ENCODE data around the gene SYT3.
"Not testable (repeated sequence)": the region's sequence is repeated elsewhere in the genome, so short reads cannot be mapped to it uniquely, and the experiment has no call there.

Gene SYT3

GRCh38 chr19:50607874-50608785 is 31.6 kb downstream of the SYT3 start:
- peak; percentile 98 for DNase-seq (ENCODE audit: extremely low spot score)
- POLR2A ChIA-PET: interaction anchor here (0.6 to 1.0 kb wide), 4 partner anchors 18 to 129 kb away, joined by 3 to 4 read pairs (median 4); no protein-coding TSS in a partner anchor
- CTCF ChIA-PET: interaction anchor here (0.7 to 0.9 kb wide), 2 partner anchors 10 to 52 kb away, joined by 3 to 4 read pairs; no protein-coding TSS in a partner anchor
- TF ChIP-seq ARNT (IDR thresholded peaks at IDR 0.05) (no peak), HDGF (IDR thresholded peaks at IDR 0.05; ENCODE audit: borderline replicate concordance) (no peak), SP1 (IDR thresholded peaks at IDR 0.05) (no peak), LEF1 (IDR thresholded peaks at IDR 0.05; ENCODE audit: borderline replicate concordance) (no peak), L3MBTL2 (conservative IDR thresholded peaks at IDR 0.05) (peak; percentile 92), FOXK2 (IDR thresholded peaks at IDR 0.05) (no peak), ZNF384 (IDR thresholded peaks at IDR 0.05) (peak; percentile 88), TARDBP (IDR thresholded peaks at IDR 0.05) (no peak)

- TF ChIP-seq FOXK2 (IDR thresholded peaks at IDR 0.05) (no peak), SUZ12 (IDR thresholded peaks at IDR 0.05) (no peak), BHLHE40 (IDR thresholded peaks at IDR 0.05; ENCODE audit: borderline replicate concordance) (no peak), CTBP1 (IDR thresholded peaks at IDR 0.05; ENCODE audit: borderline replicate concordance) (no peak), FOXA1 (IDR thresholded peaks at IDR 0.05) (no peak), ZNF384 (IDR thresholded peaks at IDR 0.05) (no peak), HDGF (IDR thresholded peaks at IDR 0.05; ENCODE audit: borderline replicate concordance) (no peak), TARDBP (IDR thresholded peaks at IDR 0.05) (no peak), L3MBTL2 (conservative IDR thresholded peaks at IDR 0.05) (no peak), FOXM1 (IDR thresholded peaks at IDR 0.05; ENCODE audit: borderline replicate concordance) (no peak), NFRKB (IDR thresholded peaks at IDR 0.05) (no peak)
- ChIA-PET POLR2A (interaction anchor here (0.6 to 1.0 kb wide), 4 partner anchors 17 to 128 kb away, joined by 3 to 4 read pairs (median 4); no protein-coding TSS in a partner anchor), CTCF (interaction anchor here (0.7 kb wide), 1 partner anchor 52 kb away, joined by 3 read pairs; no protein-coding TSS in a partner anchor)
- DNase-seq (ENCODE audit: extremely low spot score): no peak
Measured at GRCh38 chr19:50607388-50607787, 32.3 kb downstream of the SYT3 start.

- CTCF ChIA-PET: interaction anchor here (0.5 kb wide), 1 partner anchor 43 kb away, joined by 4 read pairs; no protein-coding TSS in a partner anchor
- DNase-seq (ENCODE audit: extremely low spot score): not testable (repeated sequence)
Measured at GRCh38 chr19:50606059-50606836, 33.4 kb downstream of the SYT3 start.

DNA sequence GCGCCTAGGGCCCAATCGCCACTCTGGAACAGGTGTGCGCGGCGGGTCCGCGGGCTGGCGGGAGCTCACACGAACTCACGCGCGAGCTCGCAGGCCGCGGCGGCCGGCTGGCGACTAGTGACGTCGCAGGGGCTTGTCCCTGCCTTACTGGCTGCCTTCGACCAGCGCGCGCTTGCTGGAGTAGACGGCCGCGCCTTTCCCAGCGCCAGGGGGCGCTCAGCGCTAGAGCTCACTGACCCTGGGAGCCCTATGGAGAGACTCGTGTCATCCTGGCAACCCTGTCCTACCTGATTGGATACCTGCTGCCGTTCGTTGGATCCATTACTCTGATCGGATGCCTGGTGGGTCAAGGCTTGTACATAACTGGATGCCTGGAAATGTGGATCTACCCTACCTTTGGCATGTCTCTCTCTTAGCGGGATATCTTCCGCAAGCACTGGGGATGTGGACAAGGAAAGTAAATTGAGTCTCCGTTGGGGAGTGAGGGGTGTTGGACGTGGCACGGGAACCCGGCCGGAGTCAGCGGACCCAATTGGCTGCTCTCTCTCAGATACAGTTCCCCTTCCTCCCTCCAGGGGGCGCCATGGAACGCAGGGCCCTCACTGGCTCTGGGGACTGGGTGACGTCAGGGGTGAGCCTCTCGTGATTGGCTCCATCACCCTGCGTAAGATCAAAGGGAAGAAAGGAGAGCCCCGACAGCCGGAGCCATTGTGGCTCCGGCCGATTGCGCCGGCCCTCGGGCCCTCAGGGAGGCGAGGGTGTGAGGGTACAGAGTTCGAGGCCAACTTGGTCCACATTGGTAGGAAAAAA is 35.2 kb downstream of the SYT3 start:
- DNase-seq (ENCODE audit: extremely low spot score): not testable (repeated sequence)

More at GRCh38 chr19:50606059-50606836, 33.4 kb downstream of the SYT3 start:
- TF ChIP-seq L3MBTL2 (conservative IDR thresholded peaks at IDR 0.05): 0 out of 2 replicates have a peak, but pooled peaks have one; percentile 16
- POLR2A ChIA-PET: not testable (repeated sequence)

GRCh38 chr19:50602935-50603334 is 36.7 kb downstream of the SYT3 start:
- ChIA-PET CTCF (no interaction called here), POLR2A (no interaction called here)
- no peak for DNase-seq (ENCODE audit: extremely low spot score)
- TF ChIP-seq SP1 (IDR thresholded peaks at IDR 0.05) (no peak), L3MBTL2 (conservative IDR thresholded peaks at IDR 0.05) (no peak), CTBP1 (IDR thresholded peaks at IDR 0.05; ENCODE audit: borderline replicate concordance) (no peak), HDGF (IDR thresholded peaks at IDR 0.05; ENCODE audit: borderline replicate concordance) (no peak), SUZ12 (IDR thresholded peaks at IDR 0.05) (no peak), FOXK2 (IDR thresholded peaks at IDR 0.05) (no peak), ARNT (IDR thresholded peaks at IDR 0.05) (no peak), ELF4 (IDR thresholded peaks at IDR 0.05) (no peak), FOXA1 (IDR thresholded peaks at IDR 0.05) (no peak), NFRKB (IDR thresholded peaks at IDR 0.05) (no peak), FOXM1 (IDR thresholded peaks at IDR 0.05; ENCODE audit: borderline replicate concordance) (no peak), LEF1 (IDR thresholded peaks at IDR 0.05; ENCODE audit: borderline replicate concordance) (no peak), ZNF384 (IDR thresholded peaks at IDR 0.05) (no peak), PKNOX1 (IDR thresholded peaks at IDR 0.05) (no peak), BHLHE40 (IDR thresholded peaks at IDR 0.05; ENCODE audit: borderline replicate concordance) (no peak), TARDBP (IDR thresholded peaks at IDR 0.05) (no peak)

More for the DNA sequence above, 35.2 kb downstream of the SYT3 start:
- POLR2A ChIA-PET, CTCF ChIA-PET: not testable (repeated sequence)

GRCh38 chr19:50602496-50602895 is 37.2 kb downstream of the SYT3 start:
- no peak for TF ChIP-seq FOXK2 (IDR thresholded peaks at IDR 0.05)
- no peak for TF ChIP-seq L3MBTL2 (conservative IDR thresholded peaks at IDR 0.05)
- TF ChIP-seq LEF1 (IDR thresholded peaks at IDR 0.05; ENCODE audit: borderline replicate concordance): no peak
- TF ChIP-seq PKNOX1 (IDR thresholded peaks at IDR 0.05): no peak
- TF ChIP-seq ELF4 (IDR thresholded peaks at IDR 0.05): no peak
- no peak for TF ChIP-seq NFRKB (IDR thresholded peaks at IDR 0.05)
- no peak for TF ChIP-seq TARDBP (IDR thresholded peaks at IDR 0.05)
- TF ChIP-seq ARNT (IDR thresholded peaks at IDR 0.05): no peak
- no peak for TF ChIP-seq CTBP1 (IDR thresholded peaks at IDR 0.05; ENCODE audit: borderline replicate concordance)
- no peak for TF ChIP-seq SP1 (IDR thresholded peaks at IDR 0.05)
- TF ChIP-seq SUZ12 (IDR thresholded peaks at IDR 0.05): no peak
- no peak for TF ChIP-seq ZNF384 (IDR thresholded peaks at IDR 0.05)
- TF ChIP-seq BHLHE40 (IDR thresholded peaks at IDR 0.05; ENCODE audit: borderline replicate concordance): no peak
- DNase-seq (ENCODE audit: extremely low spot score): no peak
- POLR2A ChIA-PET: no interaction called here
- CTCF ChIA-PET: no interaction called here

Measured in HEK293T (cell line).